ENCODE measurements around the gene ZNF354B.

The ZNF354B gene

GRCh38 chr5:178883815-178884430, 24.2 kb downstream of the ZNF354B start:
- no peak for DNase-seq

GRCh38 chr5:178895615-178896571, 36.1 kb downstream of the ZNF354B start, which contains the start of gene ZFP2:
Gene ZFP2, plus strand, starts transcription at chr5:178895913. Its CDS starts 35,401 bp downstream, at chr5:178931314.
- peak in 3 of 6 experiments; percentile 8 to 9 (median 8) for DNase-seq

- no peak for DNase-seq
Observed at GRCh38 chr5:178899289-178899688, 39.5 kb downstream of the ZNF354B start.

- no peak for DNase-seq
Observed at GRCh38 chr5:178902849-178903248, 43.1 kb downstream of the ZNF354B start.

GRCh38 chr5:178931846-178932760, 72.3 kb downstream of the ZNF354B start:
- DNase-seq = no peak

Data from stimulated activated naive CD4-positive, alpha-beta T cell (primary cell).